Measurements from ENCODE around the gene RPRD1A.

GRCh38 chr18:36108196-36108595 lies 40.8 kb upstream of the RPRD1A start:
- TF ChIP-seq CTCF (IDR thresholded peaks at IDR 0.05): no peak
- TF ChIP-seq POLR2A (IDR thresholded peaks at IDR 0.05): no peak
